Head of caudate nucleus (tissue), 42 donors: ENCODE results near the gene EPHB2.

Source experiments
- DNase-seq, 42 donors: peaks; one replicate each; pipeline versions ENCODE4 v3.0.0 to v3.0.0-alpha.2; 2020 to 2021; ENCODE audit warnings: mixed read lengths in 7 of 42
- intact Hi-C: fragments of 100-400 bp; cut with DNase I; formaldehyde crosslinking; loops from one replicate; pipeline ENCODE4 v1.15.0; 2022

Gene EPHB2

GRCh38 chr1:22790232-22791008 is 79.8 kb downstream of the EPHB2 start:
- DNase-seq: no peak
- intact Hi-C loops: no loop called here

- intact Hi-C loops: no loop called here
- DNase-seq: no peak
Observed at GRCh38 chr1:22791831-22792347, 81.2 kb downstream of the EPHB2 start.

GRCh38 chr1:22792396-22793160 is 81.9 kb downstream of the EPHB2 start:
- DNase-seq: no peak
- intact Hi-C loops: no loop called here

- no peak for DNase-seq
- intact Hi-C loops: no loop called here
Observed at GRCh38 chr1:22793647-22794046, 83.0 kb downstream of the EPHB2 start.

GRCh38 chr1:22794647-22795365 is 84.2 kb downstream of the EPHB2 start:
- intact Hi-C loops: no loop called here
- no peak for DNase-seq

GRCh38 chr1:22795366-22795714 is 84.7 kb downstream of the EPHB2 start:
- DNase-seq: no peak
- intact Hi-C loops: no loop called here

- DNase-seq: no peak
Observed at GRCh38 chr1:22796642-22797041, 86.0 kb downstream of the EPHB2 start.

GRCh38 chr1:22798083-22798482 is 87.4 kb downstream of the EPHB2 start:
- DNase-seq: no peak
- intact Hi-C loops: no loop called here

More at GRCh38 chr1:22796642-22797041, 86.0 kb downstream of the EPHB2 start:
- intact Hi-C loops: no loop called here

GRCh38 chr1:22799971-22800370 is 89.3 kb downstream of the EPHB2 start:
- peak in 32 of 42 donors; percentile 22 to 80 (median 52) for DNase-seq

GRCh38 chr1:22800629-22801028 is 90.0 kb downstream of the EPHB2 start:
- intact Hi-C loops: no loop called here

More at GRCh38 chr1:22799971-22800370, 89.3 kb downstream of the EPHB2 start:
- intact Hi-C loops: no loop called here

GRCh38 chr1:22801347-22801746 is 90.7 kb downstream of the EPHB2 start:
- no peak for DNase-seq
- intact Hi-C loops: no loop called here

More at GRCh38 chr1:22800629-22801028, 90.0 kb downstream of the EPHB2 start:
- no peak for DNase-seq

- intact Hi-C loops: no loop called here
- DNase-seq: peak in 3 of 42 donors; percentile 20 to 56 (median 47)
Observed at GRCh38 chr1:22801761-22802160, 91.1 kb downstream of the EPHB2 start.

GRCh38 chr1:22803833-22804232 is 93.2 kb downstream of the EPHB2 start:
- DNase-seq: no peak
- intact Hi-C loops: no loop called here

- DNase-seq: peak in 28 of 42 donors; percentile 27 to 80 (median 54)
- intact Hi-C loops: no loop called here
Observed at GRCh38 chr1:22804406-22804805, 93.8 kb downstream of the EPHB2 start.

- intact Hi-C loops: no loop called here
- DNase-seq: no peak
Observed at GRCh38 chr1:22804969-22805671, 94.5 kb downstream of the EPHB2 start.

GRCh38 chr1:22805672-22806038 is 95.0 kb downstream of the EPHB2 start:
- intact Hi-C loops: no loop called here
- DNase-seq: no peak

GRCh38 chr1:22806584-22806983 is 95.9 kb downstream of the EPHB2 start:
- intact Hi-C loops: no loop called here
- peak; percentile 52 to 89 (median 74) for DNase-seq

- DNase-seq: peak in 3 of 42 donors; percentile 38 to 62 (median 45)
- intact Hi-C loops: no loop called here
Observed at GRCh38 chr1:22807340-22807739, 96.7 kb downstream of the EPHB2 start.

GRCh38 chr1:22808186-22808675 is 97.6 kb downstream of the EPHB2 start:
- peak in 1 of 42 donors; percentile 57 for DNase-seq
- intact Hi-C loops: no loop called here
